ENCODE measurements around the gene MYO1D.
"Not testable (repeated sequence)": the region's sequence is repeated elsewhere in the genome, so short reads cannot be mapped to it uniquely, and the experiment has no call there.

DNA sequence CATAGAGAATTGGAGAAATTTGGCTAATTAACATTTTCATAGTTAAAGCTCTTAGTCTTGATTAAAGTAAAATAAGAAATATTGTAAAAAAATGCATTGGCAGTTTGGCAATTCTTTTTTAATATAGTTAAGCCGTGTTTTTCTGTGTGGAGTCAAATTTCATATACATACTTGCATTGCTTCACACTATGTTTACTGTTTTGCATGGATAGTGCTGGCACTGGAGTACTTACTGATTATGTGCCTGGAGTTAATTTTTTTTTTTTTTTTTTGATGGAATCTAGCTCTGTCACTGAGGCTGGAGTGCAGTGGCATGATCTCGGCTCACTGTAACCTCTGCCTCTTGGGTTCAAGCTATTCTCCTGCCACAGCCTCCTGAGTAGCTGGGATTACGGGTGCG, 43.0 kb upstream of the MYO1D start:
- not testable (repeated sequence) for TF ChIP-seq TOX (CRISPR knock-in tag; IDR thresholded peaks at IDR 0.05; ENCODE audit: borderline replicate concordance); ZFP30 (CRISPR knock-in tag; IDR thresholded peaks at IDR 0.05); CSDC2 (CRISPR knock-in tag; IDR thresholded peaks at IDR 0.05); ISL1 (CRISPR knock-in tag; IDR thresholded peaks at IDR 0.05); PATZ1 (CRISPR knock-in tag; IDR thresholded peaks at IDR 0.05; ENCODE audit: borderline replicate concordance); OSR1 (CRISPR knock-in tag; IDR thresholded peaks at IDR 0.05); RARB (CRISPR knock-in tag; IDR thresholded peaks at IDR 0.05)
- TF ChIP-seq, protein P1, sequence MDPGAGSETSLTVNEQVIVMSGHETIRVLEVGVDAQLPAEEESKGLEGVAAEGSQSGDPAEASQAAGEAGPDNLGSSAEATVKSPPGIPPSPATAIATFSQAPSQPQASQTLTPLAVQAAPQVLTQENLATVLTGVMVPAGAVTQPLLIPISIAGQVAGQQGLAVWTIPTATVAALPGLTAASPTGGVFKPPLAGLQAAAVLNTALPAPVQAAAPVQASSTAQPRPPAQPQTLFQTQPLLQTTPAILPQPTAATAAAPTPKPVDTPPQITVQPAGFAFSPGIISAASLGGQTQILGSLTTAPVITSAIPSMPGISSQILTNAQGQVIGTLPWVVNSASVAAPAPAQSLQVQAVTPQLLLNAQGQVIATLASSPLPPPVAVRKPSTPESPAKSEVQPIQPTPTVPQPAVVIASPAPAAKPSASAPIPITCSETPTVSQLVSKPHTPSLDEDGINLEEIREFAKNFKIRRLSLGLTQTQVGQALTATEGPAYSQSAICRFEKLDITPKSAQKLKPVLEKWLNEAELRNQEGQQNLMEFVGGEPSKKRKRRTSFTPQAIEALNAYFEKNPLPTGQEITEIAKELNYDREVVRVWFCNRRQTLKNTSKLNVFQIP (CRISPR knock-in tag; IDR thresholded peaks at IDR 0.05; ENCODE audit: borderline replicate concordance, low read depth), result not testable (repeated sequence)
- TF ChIP-seq, protein P2, sequence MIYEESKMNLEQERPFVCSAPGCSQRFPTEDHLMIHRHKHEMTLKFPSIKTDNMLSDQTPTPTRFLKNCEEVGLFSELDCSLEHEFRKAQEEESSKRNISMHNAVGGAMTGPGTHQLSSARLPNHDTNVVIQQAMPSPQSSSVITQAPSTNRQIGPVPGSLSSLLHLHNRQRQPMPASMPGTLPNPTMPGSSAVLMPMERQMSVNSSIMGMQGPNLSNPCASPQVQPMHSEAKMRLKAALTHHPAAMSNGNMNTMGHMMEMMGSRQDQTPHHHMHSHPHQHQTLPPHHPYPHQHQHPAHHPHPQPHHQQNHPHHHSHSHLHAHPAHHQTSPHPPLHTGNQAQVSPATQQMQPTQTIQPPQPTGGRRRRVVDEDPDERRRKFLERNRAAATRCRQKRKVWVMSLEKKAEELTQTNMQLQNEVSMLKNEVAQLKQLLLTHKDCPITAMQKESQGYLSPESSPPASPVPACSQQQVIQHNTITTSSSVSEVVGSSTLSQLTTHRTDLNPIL (CRISPR knock-in tag; IDR thresholded peaks at IDR 0.05; ENCODE audit: low read depth), result not testable (repeated sequence)
- TF ChIP-seq, protein P3, sequence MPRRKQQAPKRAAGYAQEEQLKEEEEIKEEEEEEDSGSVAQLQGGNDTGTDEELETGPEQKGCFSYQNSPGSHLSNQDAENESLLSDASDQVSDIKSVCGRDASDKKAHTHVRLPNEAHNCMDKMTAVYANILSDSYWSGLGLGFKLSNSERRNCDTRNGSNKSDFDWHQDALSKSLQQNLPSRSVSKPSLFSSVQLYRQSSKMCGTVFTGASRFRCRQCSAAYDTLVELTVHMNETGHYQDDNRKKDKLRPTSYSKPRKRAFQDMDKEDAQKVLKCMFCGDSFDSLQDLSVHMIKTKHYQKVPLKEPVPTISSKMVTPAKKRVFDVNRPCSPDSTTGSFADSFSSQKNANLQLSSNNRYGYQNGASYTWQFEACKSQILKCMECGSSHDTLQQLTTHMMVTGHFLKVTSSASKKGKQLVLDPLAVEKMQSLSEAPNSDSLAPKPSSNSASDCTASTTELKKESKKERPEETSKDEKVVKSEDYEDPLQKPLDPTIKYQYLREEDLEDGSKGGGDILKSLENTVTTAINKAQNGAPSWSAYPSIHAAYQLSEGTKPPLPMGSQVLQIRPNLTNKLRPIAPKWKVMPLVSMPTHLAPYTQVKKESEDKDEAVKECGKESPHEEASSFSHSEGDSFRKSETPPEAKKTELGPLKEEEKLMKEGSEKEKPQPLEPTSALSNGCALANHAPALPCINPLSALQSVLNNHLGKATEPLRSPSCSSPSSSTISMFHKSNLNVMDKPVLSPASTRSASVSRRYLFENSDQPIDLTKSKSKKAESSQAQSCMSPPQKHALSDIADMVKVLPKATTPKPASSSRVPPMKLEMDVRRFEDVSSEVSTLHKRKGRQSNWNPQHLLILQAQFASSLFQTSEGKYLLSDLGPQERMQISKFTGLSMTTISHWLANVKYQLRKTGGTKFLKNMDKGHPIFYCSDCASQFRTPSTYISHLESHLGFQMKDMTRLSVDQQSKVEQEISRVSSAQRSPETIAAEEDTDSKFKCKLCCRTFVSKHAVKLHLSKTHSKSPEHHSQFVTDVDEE (CRISPR knock-in tag; IDR thresholded peaks at IDR 0.05), result not testable (repeated sequence)
